ENCODE data around the gene ZNF594.
"Not testable (repeated sequence)": the region's sequence is repeated elsewhere in the genome, so short reads cannot be mapped to it uniquely, and the experiment has no call there.

DNA sequence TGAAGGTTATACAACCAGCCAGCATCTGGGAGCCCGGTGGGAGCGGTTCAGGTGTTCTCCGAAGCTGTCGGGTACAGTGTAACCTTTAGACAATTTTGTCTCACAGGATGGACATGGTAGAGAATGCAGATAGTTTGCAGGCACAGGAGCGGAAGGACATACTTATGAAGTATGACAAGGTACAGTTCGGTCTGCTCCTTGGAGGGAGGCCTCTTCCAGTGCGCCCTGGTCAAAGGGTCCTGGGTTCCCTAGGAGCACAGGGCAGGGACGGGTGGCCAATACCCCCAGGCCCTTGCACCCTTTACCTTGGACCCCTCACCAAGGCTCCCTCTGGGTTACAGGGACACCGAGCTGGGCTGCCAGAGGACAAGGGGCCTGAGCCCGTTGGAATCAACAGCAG, 61.4 kb downstream of the ZNF594 start:
- TF ChIP-seq, protein P1, sequence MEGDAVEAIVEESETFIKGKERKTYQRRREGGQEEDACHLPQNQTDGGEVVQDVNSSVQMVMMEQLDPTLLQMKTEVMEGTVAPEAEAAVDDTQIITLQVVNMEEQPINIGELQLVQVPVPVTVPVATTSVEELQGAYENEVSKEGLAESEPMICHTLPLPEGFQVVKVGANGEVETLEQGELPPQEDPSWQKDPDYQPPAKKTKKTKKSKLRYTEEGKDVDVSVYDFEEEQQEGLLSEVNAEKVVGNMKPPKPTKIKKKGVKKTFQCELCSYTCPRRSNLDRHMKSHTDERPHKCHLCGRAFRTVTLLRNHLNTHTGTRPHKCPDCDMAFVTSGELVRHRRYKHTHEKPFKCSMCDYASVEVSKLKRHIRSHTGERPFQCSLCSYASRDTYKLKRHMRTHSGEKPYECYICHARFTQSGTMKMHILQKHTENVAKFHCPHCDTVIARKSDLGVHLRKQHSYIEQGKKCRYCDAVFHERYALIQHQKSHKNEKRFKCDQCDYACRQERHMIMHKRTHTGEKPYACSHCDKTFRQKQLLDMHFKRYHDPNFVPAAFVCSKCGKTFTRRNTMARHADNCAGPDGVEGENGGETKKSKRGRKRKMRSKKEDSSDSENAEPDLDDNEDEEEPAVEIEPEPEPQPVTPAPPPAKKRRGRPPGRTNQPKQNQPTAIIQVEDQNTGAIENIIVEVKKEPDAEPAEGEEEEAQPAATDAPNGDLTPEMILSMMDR (IDR thresholded peaks at IDR 0.05) = not testable (repeated sequence)
- not testable (repeated sequence) for TF ChIP-seq EMX1 (CRISPR knock-in tag; IDR thresholded peaks at IDR 0.05); SOX15 (CRISPR knock-in tag; IDR thresholded peaks at IDR 0.05); RELA (CRISPR knock-in tag; IDR thresholded peaks at IDR 0.05; ENCODE audit: borderline replicate concordance); JUN (CRISPR knock-in tag; IDR thresholded peaks at IDR 0.05); FOXJ3 (CRISPR knock-in tag; IDR thresholded peaks at IDR 0.05; ENCODE audit: borderline replicate concordance); ESRRA (CRISPR knock-in tag; IDR thresholded peaks at IDR 0.05; ENCODE audit: borderline replicate concordance)
- TF ChIP-seq, protein P2, sequence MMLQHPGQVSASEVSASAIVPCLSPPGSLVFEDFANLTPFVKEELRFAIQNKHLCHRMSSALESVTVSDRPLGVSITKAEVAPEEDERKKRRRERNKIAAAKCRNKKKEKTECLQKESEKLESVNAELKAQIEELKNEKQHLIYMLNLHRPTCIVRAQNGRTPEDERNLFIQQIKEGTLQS (CRISPR knock-in tag; conservative IDR thresholded peaks at IDR 0.05) = not testable (repeated sequence)
- TF ChIP-seq, protein P3, sequence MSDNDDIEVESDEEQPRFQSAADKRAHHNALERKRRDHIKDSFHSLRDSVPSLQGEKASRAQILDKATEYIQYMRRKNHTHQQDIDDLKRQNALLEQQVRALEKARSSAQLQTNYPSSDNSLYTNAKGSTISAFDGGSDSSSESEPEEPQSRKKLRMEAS (CRISPR knock-in tag; IDR thresholded peaks at IDR 0.05) = not testable (repeated sequence)
- TF ChIP-seq, protein P4, sequence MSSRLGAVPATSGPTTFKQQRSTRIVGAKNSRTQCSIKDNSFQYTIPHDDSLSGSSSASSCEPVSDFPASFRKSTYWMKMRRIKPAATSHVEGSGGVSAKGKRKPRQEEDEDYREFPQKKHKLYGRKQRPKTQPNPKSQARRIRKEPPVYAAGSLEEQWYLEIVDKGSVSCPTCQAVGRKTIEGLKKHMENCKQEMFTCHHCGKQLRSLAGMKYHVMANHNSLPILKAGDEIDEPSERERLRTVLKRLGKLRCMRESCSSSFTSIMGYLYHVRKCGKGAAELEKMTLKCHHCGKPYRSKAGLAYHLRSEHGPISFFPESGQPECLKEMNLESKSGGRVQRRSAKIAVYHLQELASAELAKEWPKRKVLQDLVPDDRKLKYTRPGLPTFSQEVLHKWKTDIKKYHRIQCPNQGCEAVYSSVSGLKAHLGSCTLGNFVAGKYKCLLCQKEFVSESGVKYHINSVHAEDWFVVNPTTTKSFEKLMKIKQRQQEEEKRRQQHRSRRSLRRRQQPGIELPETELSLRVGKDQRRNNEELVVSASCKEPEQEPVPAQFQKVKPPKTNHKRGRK (CRISPR knock-in tag; IDR thresholded peaks at IDR 0.05; ENCODE audit: borderline replicate concordance) = not testable (repeated sequence)
- TF ChIP-seq, protein P5, sequence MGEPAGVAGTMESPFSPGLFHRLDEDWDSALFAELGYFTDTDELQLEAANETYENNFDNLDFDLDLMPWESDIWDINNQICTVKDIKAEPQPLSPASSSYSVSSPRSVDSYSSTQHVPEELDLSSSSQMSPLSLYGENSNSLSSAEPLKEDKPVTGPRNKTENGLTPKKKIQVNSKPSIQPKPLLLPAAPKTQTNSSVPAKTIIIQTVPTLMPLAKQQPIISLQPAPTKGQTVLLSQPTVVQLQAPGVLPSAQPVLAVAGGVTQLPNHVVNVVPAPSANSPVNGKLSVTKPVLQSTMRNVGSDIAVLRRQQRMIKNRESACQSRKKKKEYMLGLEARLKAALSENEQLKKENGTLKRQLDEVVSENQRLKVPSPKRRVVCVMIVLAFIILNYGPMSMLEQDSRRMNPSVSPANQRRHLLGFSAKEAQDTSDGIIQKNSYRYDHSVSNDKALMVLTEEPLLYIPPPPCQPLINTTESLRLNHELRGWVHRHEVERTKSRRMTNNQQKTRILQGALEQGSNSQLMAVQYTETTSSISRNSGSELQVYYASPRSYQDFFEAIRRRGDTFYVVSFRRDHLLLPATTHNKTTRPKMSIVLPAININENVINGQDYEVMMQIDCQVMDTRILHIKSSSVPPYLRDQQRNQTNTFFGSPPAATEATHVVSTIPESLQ (CRISPR knock-in tag; IDR thresholded peaks at IDR 0.05) = not testable (repeated sequence)
- TF ChIP-seq, protein P6, sequence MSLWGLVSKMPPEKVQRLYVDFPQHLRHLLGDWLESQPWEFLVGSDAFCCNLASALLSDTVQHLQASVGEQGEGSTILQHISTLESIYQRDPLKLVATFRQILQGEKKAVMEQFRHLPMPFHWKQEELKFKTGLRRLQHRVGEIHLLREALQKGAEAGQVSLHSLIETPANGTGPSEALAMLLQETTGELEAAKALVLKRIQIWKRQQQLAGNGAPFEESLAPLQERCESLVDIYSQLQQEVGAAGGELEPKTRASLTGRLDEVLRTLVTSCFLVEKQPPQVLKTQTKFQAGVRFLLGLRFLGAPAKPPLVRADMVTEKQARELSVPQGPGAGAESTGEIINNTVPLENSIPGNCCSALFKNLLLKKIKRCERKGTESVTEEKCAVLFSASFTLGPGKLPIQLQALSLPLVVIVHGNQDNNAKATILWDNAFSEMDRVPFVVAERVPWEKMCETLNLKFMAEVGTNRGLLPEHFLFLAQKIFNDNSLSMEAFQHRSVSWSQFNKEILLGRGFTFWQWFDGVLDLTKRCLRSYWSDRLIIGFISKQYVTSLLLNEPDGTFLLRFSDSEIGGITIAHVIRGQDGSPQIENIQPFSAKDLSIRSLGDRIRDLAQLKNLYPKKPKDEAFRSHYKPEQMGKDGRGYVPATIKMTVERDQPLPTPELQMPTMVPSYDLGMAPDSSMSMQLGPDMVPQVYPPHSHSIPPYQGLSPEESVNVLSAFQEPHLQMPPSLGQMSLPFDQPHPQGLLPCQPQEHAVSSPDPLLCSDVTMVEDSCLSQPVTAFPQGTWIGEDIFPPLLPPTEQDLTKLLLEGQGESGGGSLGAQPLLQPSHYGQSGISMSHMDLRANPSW (CRISPR knock-in tag; conservative IDR thresholded peaks at IDR 0.05; ENCODE audit: low read depth) = not testable (repeated sequence)
- TF ChIP-seq, protein P7, sequence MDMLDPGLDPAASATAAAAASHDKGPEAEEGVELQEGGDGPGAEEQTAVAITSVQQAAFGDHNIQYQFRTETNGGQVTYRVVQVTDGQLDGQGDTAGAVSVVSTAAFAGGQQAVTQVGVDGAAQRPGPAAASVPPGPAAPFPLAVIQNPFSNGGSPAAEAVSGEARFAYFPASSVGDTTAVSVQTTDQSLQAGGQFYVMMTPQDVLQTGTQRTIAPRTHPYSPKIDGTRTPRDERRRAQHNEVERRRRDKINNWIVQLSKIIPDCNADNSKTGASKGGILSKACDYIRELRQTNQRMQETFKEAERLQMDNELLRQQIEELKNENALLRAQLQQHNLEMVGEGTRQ (CRISPR knock-in tag; IDR thresholded peaks at IDR 0.05) = not testable (repeated sequence)

All from WTC11 (cell line).